ENCODE results near the gene SPIB.

SPIB gene

GRCh38 chr19:50392759-50393158 lies 26.0 kb upstream of the SPIB start:
- DNase-seq = no peak

- no peak for DNase-seq
Observed at GRCh38 chr19:50393589-50393988, 25.1 kb upstream of the SPIB start.

- no peak for DNase-seq
Observed at GRCh38 chr19:50394017-50394416, 24.7 kb upstream of the SPIB start.

GRCh38 chr19:50398675-50399367 lies 19.9 kb upstream of the SPIB start:
- no peak for DNase-seq

GRCh38 chr19:50399368-50399745 lies 19.4 kb upstream of the SPIB start:
- DNase-seq = no peak

GRCh38 chr19:50401605-50402450 lies 16.9 kb upstream of the SPIB start:
- no peak for DNase-seq

- no peak for DNase-seq
Observed at GRCh38 chr19:50402544-50403301, 16.0 kb upstream of the SPIB start.

- DNase-seq = no peak
Observed at GRCh38 chr19:50406156-50406820, 12.4 kb upstream of the SPIB start.

GRCh38 chr19:50406829-50407228 lies 11.9 kb upstream of the SPIB start:
- no peak for DNase-seq

GRCh38 chr19:50409347-50409746 lies 9.4 kb upstream of the SPIB start:
- DNase-seq = no peak

- no peak for DNase-seq
Observed at GRCh38 chr19:50410109-50410508, 8.6 kb upstream of the SPIB start.

- DNase-seq = no peak
Observed at GRCh38 chr19:50412419-50412818, 6.3 kb upstream of the SPIB start.

GRCh38 chr19:50413096-50413495 lies 5.6 kb upstream of the SPIB start:
- no peak for DNase-seq

- DNase-seq = no peak
Observed at GRCh38 chr19:50413531-50413930, 5.2 kb upstream of the SPIB start.

GRCh38 chr19:50414864-50415660 lies 3.7 kb upstream of the SPIB start:
- DNase-seq = peak; percentile 42 to 74 (median 56)

GRCh38 chr19:50415661-50416033 lies 3.1 kb upstream of the SPIB start:
- DNase-seq = no peak

GRCh38 chr19:50416034-50416977 lies 2.4 kb upstream of the SPIB start:
- DNase-seq = no peak

- DNase-seq = no peak
Observed at GRCh38 chr19:50417111-50418081, 1.3 kb upstream of the SPIB start.

- DNase-seq = no peak
Observed at GRCh38 chr19:50419022-50419579, 363 bp downstream of the SPIB start.
